NCI-H526 treated with DMSO at 0.1 percent for 48 hours (cell line): ENCODE measurements around the gene AMBN.
"Not testable (repeated sequence)": the region's sequence is repeated elsewhere in the genome, so short reads cannot be mapped to it uniquely, and the experiment has no call there.

ENCODE experiments used
- DNase-seq: peaks from one replicate; lab custom pipeline; 2025; lab: John Stamatoyannopoulos, UW

The AMBN gene

GRCh38 chr4:70608324-70608723 lies 16.3 kb downstream of the AMBN start:
- no peak for DNase-seq

GRCh38 chr4:70613306-70614183 lies 21.5 kb downstream of the AMBN start:
- DNase-seq = peak; percentile 47

- no peak for DNase-seq
These were observed 22.1 kb downstream of the AMBN start for GRCh38 chr4:70614184-70614555.

GRCh38 chr4:70619288-70619687 lies 27.2 kb downstream of the AMBN start:
- no peak for DNase-seq

GRCh38 chr4:70619778-70620177 lies 27.7 kb downstream of the AMBN start:
- DNase-seq = no peak

- DNase-seq = no peak
These were observed 31.3 kb downstream of the AMBN start for GRCh38 chr4:70623323-70623722.

- no peak for DNase-seq
These were observed 32.3 kb downstream of the AMBN start for GRCh38 chr4:70624226-70624793.

- DNase-seq = no peak
These were observed 35.6 kb downstream of the AMBN start for GRCh38 chr4:70627620-70628019.

- DNase-seq = no peak
These were observed 36.4 kb downstream of the AMBN start, which contains the start of gene ENAM for GRCh38 chr4:70628444-70628843. ENAM (plus strand) TSS chr4:70628744; CDS start chr4:70629501, 757 bp downstream.

GRCh38 chr4:70629469-70630090 lies 37.5 kb downstream of the AMBN start:
- no peak for DNase-seq

- DNase-seq = no peak
These were observed 38.1 kb downstream of the AMBN start for GRCh38 chr4:70630162-70630561.

- no peak for DNase-seq
These were observed 40.0 kb downstream of the AMBN start for GRCh38 chr4:70632028-70632427.

GRCh38 chr4:70634482-70634881 lies 42.4 kb downstream of the AMBN start:
- DNase-seq = no peak

- no peak for DNase-seq
These were observed 45.3 kb downstream of the AMBN start for GRCh38 chr4:70637239-70637913.

GRCh38 chr4:70640192-70640591 lies 48.1 kb downstream of the AMBN start:
- no peak for DNase-seq

GRCh38 chr4:70650741-70651140 lies 58.7 kb downstream of the AMBN start:
- DNase-seq = not testable (repeated sequence)

- DNase-seq = peak; percentile 51
These were observed 59.9 kb downstream of the AMBN start for GRCh38 chr4:70651864-70652506.

GRCh38 chr4:70654605-70655011 lies 62.6 kb downstream of the AMBN start:
- DNase-seq = no peak
